H9 (cell line): ENCODE results near the gene TBXAS1. TPM values are rescaled to one million over a fixed set of nuclear protein-coding genes. Genes with fewer than 3 reads are reported as not detected.
A peak's percentile ranks its signal among the peaks of the same experiment; 100 is the strongest.

Experiments
- DNase-seq: peaks from one replicate; pipeline ENCODE4 v3.0.0-alpha.2; 2017
- H2AFZ ChIP-seq: one replicate; pipeline ENCODE4 v1.6.1; 2013; ENCODE audit warnings: mild to moderate bottlenecking, low read length, control low read depth, moderate library complexity
- H2AK5ac ChIP-seq: 2 replicates; pipeline ENCODE4 v1.6.1; 2013; ENCODE audit warnings: low read length, control low read depth, mixed read lengths; ENCODE audit not compliant: insufficient read length
- H2BK120ac ChIP-seq: one replicate; pipeline ENCODE4 v1.6.1; 2013; ENCODE audit warnings: low read depth, mild to moderate bottlenecking, low read length, control low read depth, inconsistent platforms; ENCODE audit not compliant: poor library complexity, severe bottlenecking
- H2BK12ac ChIP-seq: 2 replicates; pipeline ENCODE4 v1.6.1; 2013; ENCODE audit warnings: low read length, control low read depth, mixed read lengths, low read depth; ENCODE audit not compliant: insufficient read length
- H2BK15ac ChIP-seq: 2 replicates; pipeline ENCODE4 v1.6.1; 2013; ENCODE audit warnings: low read depth, low read length, control low read depth
- H2BK20ac ChIP-seq: one replicate; pipeline ENCODE4 v1.6.1; 2013; ENCODE audit warnings: low read depth, mild to moderate bottlenecking, low read length, control low read depth, inconsistent platforms; ENCODE audit not compliant: poor library complexity, severe bottlenecking
- H2BK5ac ChIP-seq: 2 replicates; pipeline ENCODE4 v1.6.1; 2013; ENCODE audit warnings: low read length, control low read depth, mixed read lengths; ENCODE audit not compliant: insufficient read length
- H3K14ac ChIP-seq: 2 replicates; pipeline ENCODE4 v1.6.1; 2013; ENCODE audit warnings: low read length, control low read depth; ENCODE audit not compliant: insufficient read depth
- H3K18ac ChIP-seq: 2 replicates; pipeline ENCODE4 v1.6.1; 2013; ENCODE audit warnings: low read depth, mild to moderate bottlenecking, mixed read lengths, low read length, control low read depth; ENCODE audit not compliant: insufficient read length
- H3K23ac ChIP-seq: 2 replicates; pipeline ENCODE4 v1.6.1; 2013; ENCODE audit warnings: low read length, control low read depth, mixed read lengths, low read depth; ENCODE audit not compliant: insufficient read length
- H3K23me2 ChIP-seq: 2 replicates; pipeline ENCODE4 v1.6.1; 2013; ENCODE audit warnings: low read depth, mild to moderate bottlenecking, mixed read lengths, low read length, control low read depth; ENCODE audit not compliant: insufficient read length, poor library complexity, severe bottlenecking
- H3K27ac ChIP-seq: 2 replicates; pipeline ENCODE4 v1.5.1; 2013; ENCODE audit warnings: low read length, control low read depth, mixed read lengths, low read depth; ENCODE audit not compliant: insufficient read length
- H3K27me3 ChIP-seq: 2 replicates; pipeline ENCODE4 v1.6.1; 2013; ENCODE audit warnings: low read length, control low read depth, inconsistent platforms; ENCODE audit not compliant: insufficient read depth
- H3K4ac ChIP-seq: 2 replicates; pipeline ENCODE4 v1.6.1; 2013; ENCODE audit warnings: low read depth, mild to moderate bottlenecking, control low read depth, inconsistent platforms, low read length, moderate library complexity
- H3K4me1 ChIP-seq: 2 replicates; pipeline ENCODE4 v1.6.1; 2013; ENCODE audit warnings: low read length, control low read depth, inconsistent platforms; ENCODE audit not compliant: insufficient read depth
- H3K4me2 ChIP-seq: 2 replicates; pipeline ENCODE4 v1.6.1; 2013; ENCODE audit warnings: low read length, control low read depth, mixed read lengths; ENCODE audit not compliant: insufficient read length, insufficient read depth
- H3K56ac ChIP-seq: 2 replicates; pipeline ENCODE4 v1.6.1; 2013; ENCODE audit warnings: low read depth, mild to moderate bottlenecking, mixed read lengths, low read length, control low read depth; ENCODE audit not compliant: insufficient read length
- H3K79me1 ChIP-seq: 2 replicates; pipeline ENCODE4 v1.6.1; 2013; ENCODE audit warnings: low read depth, mild to moderate bottlenecking, moderate library complexity, low read length, control low read depth, inconsistent platforms; ENCODE audit not compliant: insufficient read depth, poor library complexity, severe bottlenecking
- H3K79me2 ChIP-seq: 2 replicates; pipeline ENCODE4 v1.6.1; 2013; ENCODE audit warnings: low read length, control low read depth, inconsistent platforms; ENCODE audit not compliant: insufficient read depth
- H3K9ac ChIP-seq: 2 replicates; pipeline ENCODE4 v1.6.1; 2013; ENCODE audit warnings: low read length, control low read depth, mixed read lengths; ENCODE audit not compliant: insufficient read length; ENCODE audit errors: extremely low read depth
- H3K9me3 ChIP-seq: one replicate; pipeline ENCODE4 v1.6.1; 2013; ENCODE audit warnings: low read depth, low read length, inconsistent platforms; ENCODE audit not compliant: control insufficient read depth
- H3T11ph ChIP-seq: one replicate; pipeline ENCODE4 v1.6.1; 2013; ENCODE audit warnings: mild to moderate bottlenecking, low read length, control low read depth, inconsistent platforms
- H4K20me1 ChIP-seq: one replicate; pipeline ENCODE4 v1.6.1; 2013; ENCODE audit not compliant: control insufficient read depth, insufficient read length, insufficient read depth
- H4K5ac ChIP-seq: 2 replicates; pipeline ENCODE4 v1.6.1; 2013; ENCODE audit warnings: low read depth, mild to moderate bottlenecking, mixed read lengths, low read length, control low read depth; ENCODE audit not compliant: insufficient read length
- H4K8ac ChIP-seq: replicated peaks from 2 replicates; pipeline ENCODE4 v1.6.1; 2013; ENCODE audit warnings: low read length, control low read depth, mixed read lengths, low read depth; ENCODE audit not compliant: insufficient read length
- H4K91ac ChIP-seq: 2 replicates; pipeline ENCODE4 v1.6.1; 2013; ENCODE audit warnings: low read depth, mild to moderate bottlenecking, moderate library complexity, mixed read lengths, low read length, control low read depth; ENCODE audit not compliant: insufficient read length
- H3K27ac Mint-ChIP-seq, 3 experiments: 2 replicates in 2 of 3; 3 replicates in 1 of 3; pipeline ENCODE4 v1.8.0; 2020 to 2021; ENCODE audit warnings: mixed read lengths in 3 of 3, mild to moderate bottlenecking in 1 of 3, moderate library complexity in 1 of 3
- H3K27me3 Mint-ChIP-seq: 2 replicates; pipeline ENCODE4 v1.8.0; 2021; ENCODE audit warnings: low read depth, mild to moderate bottlenecking, moderate library complexity, mixed read lengths
- H3K36me3 Mint-ChIP-seq, 3 experiments: 2 replicates in 2 of 3; 3 replicates in 1 of 3; pipeline ENCODE4 v1.8.0; 2020 to 2021; ENCODE audit warnings: low read depth in 3 of 3, mixed read lengths in 3 of 3; ENCODE audit not compliant: insufficient read depth in 1 of 3
- H3K4me1 Mint-ChIP-seq, 2 experiments: 2 replicates each; pipeline ENCODE4 v1.8.0; 2020; ENCODE audit warnings: mixed read lengths in 2 of 2
- H3K4me3 Mint-ChIP-seq, 2 experiments: 2 replicates in 1 of 2; 3 replicates in 1 of 2; pipeline ENCODE4 v1.8.0; 2020 to 2021; ENCODE audit warnings: mild to moderate bottlenecking in 2 of 2, mixed read lengths in 2 of 2, moderate library complexity in 1 of 2
- H3K9me3 Mint-ChIP-seq, 2 experiments: 2 replicates in 1 of 2; 3 replicates in 1 of 2; pipeline ENCODE4 v1.8.0; 2020; ENCODE audit warnings: mild to moderate bottlenecking in 2 of 2, mixed read lengths in 2 of 2, moderate library complexity in 1 of 2
- WGBS: extraction: QIAGEN DNeasy Blood & Tissue Kit; methylation state at CpG from one replicate; pipeline ENCODE4 v1.1.7; 2013; ENCODE audit warnings: missing lambda C conversion rate, low lambda C conversion rate, mixed read lengths; ENCODE audit not compliant: insufficient read length; ENCODE audit errors: extremely low coverage; 5-methylcytosine and 5-hydroxymethylcytosine counted together
- total RNA-seq: library from RNA; stranded (reverse); gene quantifications from 2 replicates; pipeline ENCODE4 v1.2.1, GENCODE V29; 2021
- TF ChIP-seq, protein P1 (sequence below): fragments of 200-600 bp; sonication (generic); conservative IDR thresholded peaks from 3 replicates; pipeline ENCODE4 v1.8.0; 2021; ENCODE audit warnings: antibody characterized with exemption, mild to moderate bottlenecking

The TBXAS1 gene
- total RNA-seq, 1 experiment from 2014 or later = 0.39 TPM

DNA sequence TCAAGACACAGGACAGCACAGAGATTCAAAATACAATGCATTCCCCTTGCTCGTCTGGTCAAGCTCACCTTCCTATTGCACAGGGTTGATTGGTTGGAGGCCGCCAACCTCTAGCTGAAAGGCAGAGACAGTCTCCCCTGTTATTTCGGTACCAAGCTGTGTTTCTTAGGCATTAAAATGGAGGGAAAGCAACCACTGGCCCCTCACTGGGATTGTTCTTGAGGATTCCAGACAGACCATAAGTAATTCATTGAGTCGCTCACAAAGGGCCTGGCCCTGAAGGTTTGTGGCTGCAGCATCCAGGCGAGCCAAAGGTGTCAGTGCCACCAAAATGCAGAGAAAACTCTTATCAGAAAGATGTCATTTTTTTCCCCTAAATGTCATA, 152.4 kb downstream of the TBXAS1 start:
- no peaks in the 10 kb centered on the region for H3K27me3 Mint-ChIP-seq
- no peak overlapping the region for H3K14ac ChIP-seq
- no peak overlapping the region for H3T11ph ChIP-seq
- H2BK120ac ChIP-seq = no peak overlapping the region
- H3K4me3 Mint-ChIP-seq = no peak overlapping the region; a peak in 2 of 5 replicates
- H3K9me3 ChIP-seq = no peaks in the 10 kb centered on the region
- H4K20me1 ChIP-seq = no peaks in the 10 kb centered on the region
- H3K4me2 ChIP-seq = no peak overlapping the region
- no peak for DNase-seq
- H2BK12ac ChIP-seq = no peak overlapping the region
- no peak overlapping the region for H3K18ac ChIP-seq
- no peaks in the 10 kb centered on the region for H3K36me3 Mint-ChIP-seq
- peaks cover 2% of the 10 kb centered on the region; the same call in 1 of the 2 replicates for H3K4me1 ChIP-seq
- no CpG with 5 or more reads among the region's 5 CpGs for WGBS
- H3K9ac ChIP-seq = no peak overlapping the region
- no peak overlapping the region for H3K23ac ChIP-seq
- peaks cover 19 to 32% of the 10 kb centered on the region in 2 experiments for H3K4me1 Mint-ChIP-seq
- no peak overlapping the region for H2AK5ac ChIP-seq
- no peak overlapping the region for H2BK20ac ChIP-seq
- no peaks in the 10 kb centered on the region for H3K27me3 ChIP-seq
- TF ChIP-seq, protein P1, sequence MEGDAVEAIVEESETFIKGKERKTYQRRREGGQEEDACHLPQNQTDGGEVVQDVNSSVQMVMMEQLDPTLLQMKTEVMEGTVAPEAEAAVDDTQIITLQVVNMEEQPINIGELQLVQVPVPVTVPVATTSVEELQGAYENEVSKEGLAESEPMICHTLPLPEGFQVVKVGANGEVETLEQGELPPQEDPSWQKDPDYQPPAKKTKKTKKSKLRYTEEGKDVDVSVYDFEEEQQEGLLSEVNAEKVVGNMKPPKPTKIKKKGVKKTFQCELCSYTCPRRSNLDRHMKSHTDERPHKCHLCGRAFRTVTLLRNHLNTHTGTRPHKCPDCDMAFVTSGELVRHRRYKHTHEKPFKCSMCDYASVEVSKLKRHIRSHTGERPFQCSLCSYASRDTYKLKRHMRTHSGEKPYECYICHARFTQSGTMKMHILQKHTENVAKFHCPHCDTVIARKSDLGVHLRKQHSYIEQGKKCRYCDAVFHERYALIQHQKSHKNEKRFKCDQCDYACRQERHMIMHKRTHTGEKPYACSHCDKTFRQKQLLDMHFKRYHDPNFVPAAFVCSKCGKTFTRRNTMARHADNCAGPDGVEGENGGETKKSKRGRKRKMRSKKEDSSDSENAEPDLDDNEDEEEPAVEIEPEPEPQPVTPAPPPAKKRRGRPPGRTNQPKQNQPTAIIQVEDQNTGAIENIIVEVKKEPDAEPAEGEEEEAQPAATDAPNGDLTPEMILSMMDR = no peak
- no peak overlapping the region for H2AFZ ChIP-seq
- H3K79me1 ChIP-seq = no peaks in the 10 kb centered on the region
- H4K5ac ChIP-seq = no peak overlapping the region
- no peak overlapping the region for H3K56ac ChIP-seq
- no peak overlapping the region for H3K27ac ChIP-seq
- H3K23me2 ChIP-seq = no peaks in the 10 kb centered on the region
- no peak overlapping the region for H4K8ac ChIP-seq
- no peak overlapping the region for H2BK15ac ChIP-seq
- 0 out of 7 replicates have a peak overlapping the region, but pooled peaks of 1 of the 3 experiments have one; percentile 42 for H3K27ac Mint-ChIP-seq
- no peaks in the 10 kb centered on the region for H3K9me3 Mint-ChIP-seq
- H3K4ac ChIP-seq = no peak overlapping the region
- no peaks in the 10 kb centered on the region for H3K79me2 ChIP-seq
- no peak overlapping the region for H2BK5ac ChIP-seq
- no peak overlapping the region for H4K91ac ChIP-seq
